Breast epithelium (tissue), 4 donors: ENCODE data around the gene HOATZ. TPM values are rescaled to one million over a fixed set of nuclear protein-coding genes. Genes with fewer than 3 reads are reported as not detected.

ENCODE experiments used
- DNase-seq, 2 donors: peaks; one replicate each; pipeline ENCODE4 v3.0.0-alpha.2; 2019; ENCODE audit warnings: low spot score in 2 of 2
- H3K27ac ChIP-seq, 2 donors: fragments of 200-600 bp; sonication (generic) in 1 of 2; one replicate each; pipeline ENCODE4 v1.5.1; 2016 to 2019; ENCODE audit warnings: mild to moderate bottlenecking in 1 of 2
- H3K27me3 ChIP-seq, 2 donors: fragments of 200-600 bp; sonication (generic) in 1 of 2; one replicate each; pipeline versions ENCODE4 v1.5.1 to v1.6.0; 2017 to 2019; ENCODE audit warnings: control low read depth in 1 of 2, mild to moderate bottlenecking in 1 of 2
- H3K36me3 ChIP-seq: fragments of 200-600 bp; one replicate; pipeline ENCODE4 v1.5.1; 2019
- H3K4me1 ChIP-seq, 2 donors: fragments of 200-600 bp; sonication (generic); one replicate each; pipeline ENCODE4 v1.5.1; 2016 to 2019; ENCODE audit warnings: control low read depth in 1 of 2
- H3K4me3 ChIP-seq, 3 donors: fragments of 200-600 bp; sonication (generic); 1 replicate in 2 of 3; 2 replicates in 1 of 3; pipeline ENCODE4 v1.5.1; 2016 to 2019; ENCODE audit warnings: mild to moderate bottlenecking in 3 of 3, moderate library complexity in 2 of 3
- H3K9me3 ChIP-seq, 2 donors: fragments of 200-600 bp; sonication (generic) in 1 of 2; one replicate each; pipeline ENCODE4 v1.5.1; 2016 to 2019; ENCODE audit warnings: control low read depth in 1 of 2
- CTCF ChIP-seq, 3 donors: fragments of 450-650 bp; IDR thresholded peaks; one replicate each; pipeline ENCODE4 v1.5.1; 2016 to 2017; ENCODE audit warnings: antibody characterized with exemption in 3 of 3, mild to moderate bottlenecking in 3 of 3, moderate library complexity in 3 of 3
- POLR2A ChIP-seq: fragments of 450-650 bp; IDR thresholded peaks from one replicate; pipeline ENCODE4 v1.6.1; 2016; ENCODE audit warnings: antibody characterized with exemption, mild to moderate bottlenecking, moderate library complexity
- POLR2AphosphoS5 ChIP-seq, 3 donors: sonication (generic); formaldehyde crosslinking; IDR thresholded peaks; one replicate each; pipeline ENCODE4 v1.6.1; 2017; ENCODE audit warnings: antibody characterized with exemption in 3 of 3
- intact Hi-C: fragments of 100-400 bp; cut with DNase I; formaldehyde crosslinking; loops from one replicate; pipeline ENCODE4 v1.15.1; 2023; ENCODE audit warnings: low total_unique reads
- total RNA-seq, 3 donors: library from RNA; depleted of rRNA; stranded (reverse); fragments of >200 nt; gene quantifications; one replicate each; pipeline ENCODE4 v1.1.0, GENCODE V29; 2016

HOATZ gene
- total RNA-seq, 3 donors from 2014 or later: not detected

GRCh38 chr11:111572581-111572980 lies 58.0 kb downstream of the HOATZ start:
- H3K4me1 ChIP-seq: no peaks in the 10 kb centered on the region
- no peak overlapping the region for H3K27ac ChIP-seq
- no peak overlapping the region for H3K4me3 ChIP-seq
- H3K9me3 ChIP-seq: no peaks in the 10 kb centered on the region
- TF ChIP-seq POLR2A: no peak
- no peak for TF ChIP-seq POLR2AphosphoS5 (IDR thresholded peaks at IDR 0.05)
- no peak for TF ChIP-seq CTCF (IDR thresholded peaks at IDR 0.05)
- intact Hi-C loops: no loop called here
- no peaks in the 10 kb centered on the region for H3K36me3 ChIP-seq
- DNase-seq: no peak
- H3K27me3 ChIP-seq: no peaks in the 10 kb centered on the region

GRCh38 chr11:111573821-111574249 lies 59.3 kb downstream of the HOATZ start:
- H3K27ac ChIP-seq: no peak overlapping the region
- no peaks in the 10 kb centered on the region for H3K4me1 ChIP-seq
- no peak for DNase-seq
- TF ChIP-seq POLR2A (no peak), POLR2AphosphoS5 (IDR thresholded peaks at IDR 0.05) (no peak), CTCF (IDR thresholded peaks at IDR 0.05) (no peak)
- no peaks in the 10 kb centered on the region for H3K36me3 ChIP-seq
- H3K4me3 ChIP-seq: peak overlapping the region in 2 of 3 donors; percentile 10 to 12
- H3K9me3 ChIP-seq: no peaks in the 10 kb centered on the region
- intact Hi-C loops: no loop called here
- H3K27me3 ChIP-seq: no peaks in the 10 kb centered on the region

- no peaks in the 10 kb centered on the region for H3K27me3 ChIP-seq
- H3K9me3 ChIP-seq: no peaks in the 10 kb centered on the region
- no peaks in the 10 kb centered on the region for H3K36me3 ChIP-seq
- no peak for DNase-seq
- intact Hi-C loops: no loop called here
- H3K27ac ChIP-seq: no peak overlapping the region
- H3K4me3 ChIP-seq: peak overlapping the region; percentile 10 to 26 (median 22)
- no peak for TF ChIP-seq POLR2A
- no peak for TF ChIP-seq POLR2AphosphoS5 (IDR thresholded peaks at IDR 0.05)
- TF ChIP-seq CTCF (IDR thresholded peaks at IDR 0.05): no peak
- no peaks in the 10 kb centered on the region for H3K4me1 ChIP-seq
Measured at GRCh38 chr11:111574373-111575225, 60.0 kb downstream of the HOATZ start.

DNA sequence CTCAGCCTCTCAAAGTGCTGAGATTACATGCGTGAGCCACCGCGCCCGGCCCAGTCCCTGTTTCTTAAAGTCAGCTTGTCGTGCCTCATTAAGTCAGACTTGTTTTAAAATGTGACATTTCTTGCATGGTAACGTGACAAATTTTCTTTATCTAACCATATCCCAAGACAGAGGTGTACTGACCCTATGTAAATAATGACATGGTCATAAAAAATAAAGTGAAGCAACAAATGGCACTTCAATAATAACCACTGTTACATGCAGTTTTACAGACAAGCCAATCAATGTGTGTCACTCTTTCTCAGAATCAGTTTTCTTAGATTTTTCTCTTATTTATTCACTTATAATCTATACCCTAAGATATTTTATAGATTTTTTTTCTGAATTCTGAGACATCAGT lies 61.2 kb downstream of the HOATZ start:
- DNase-seq: no peak
- Histone ChIP-seq H3K9me3 (no peaks in the 10 kb centered on the region), H3K27ac (no peak overlapping the region), H3K4me1 (no peaks in the 10 kb centered on the region), H3K27me3 (no peaks in the 10 kb centered on the region), H3K36me3 (no peaks in the 10 kb centered on the region), H3K4me3 (no peak overlapping the region)
- intact Hi-C loops: no loop called here
- TF ChIP-seq CTCF (IDR thresholded peaks at IDR 0.05): no peak
- no peak for TF ChIP-seq POLR2AphosphoS5 (IDR thresholded peaks at IDR 0.05)
- no peak for TF ChIP-seq POLR2A

- Histone ChIP-seq H3K4me3 (no peak overlapping the region), H3K9me3 (no peaks in the 10 kb centered on the region), H3K27me3 (no peaks in the 10 kb centered on the region), H3K36me3 (no peaks in the 10 kb centered on the region), H3K4me1 (no peaks in the 10 kb centered on the region), H3K27ac (no peak overlapping the region)
- DNase-seq: no peak
- TF ChIP-seq POLR2AphosphoS5 (IDR thresholded peaks at IDR 0.05) (no peak), CTCF (IDR thresholded peaks at IDR 0.05) (no peak), POLR2A (no peak)
- intact Hi-C loops: no loop called here
Measured at GRCh38 chr11:111577821-111578220, 63.2 kb downstream of the HOATZ start.
